GM10266 (cell line): ENCODE measurements around the gene C20orf144.

Experiments used
- DNase-seq: peaks from one replicate; pipeline ENCODE4 v3.0.0; 2012; ENCODE audit errors: extremely low spot score
- TF ChIP-seq, protein P1 (sequence below): IDR thresholded peaks from 2 replicates; pipeline ENCODE4 v1.5.1; 2012; ENCODE audit warnings: mild to moderate bottlenecking, low read depth; ENCODE audit not compliant: control insufficient read depth, insufficient read depth; ENCODE audit errors: missing control alignments

The C20orf144 gene

DNA sequence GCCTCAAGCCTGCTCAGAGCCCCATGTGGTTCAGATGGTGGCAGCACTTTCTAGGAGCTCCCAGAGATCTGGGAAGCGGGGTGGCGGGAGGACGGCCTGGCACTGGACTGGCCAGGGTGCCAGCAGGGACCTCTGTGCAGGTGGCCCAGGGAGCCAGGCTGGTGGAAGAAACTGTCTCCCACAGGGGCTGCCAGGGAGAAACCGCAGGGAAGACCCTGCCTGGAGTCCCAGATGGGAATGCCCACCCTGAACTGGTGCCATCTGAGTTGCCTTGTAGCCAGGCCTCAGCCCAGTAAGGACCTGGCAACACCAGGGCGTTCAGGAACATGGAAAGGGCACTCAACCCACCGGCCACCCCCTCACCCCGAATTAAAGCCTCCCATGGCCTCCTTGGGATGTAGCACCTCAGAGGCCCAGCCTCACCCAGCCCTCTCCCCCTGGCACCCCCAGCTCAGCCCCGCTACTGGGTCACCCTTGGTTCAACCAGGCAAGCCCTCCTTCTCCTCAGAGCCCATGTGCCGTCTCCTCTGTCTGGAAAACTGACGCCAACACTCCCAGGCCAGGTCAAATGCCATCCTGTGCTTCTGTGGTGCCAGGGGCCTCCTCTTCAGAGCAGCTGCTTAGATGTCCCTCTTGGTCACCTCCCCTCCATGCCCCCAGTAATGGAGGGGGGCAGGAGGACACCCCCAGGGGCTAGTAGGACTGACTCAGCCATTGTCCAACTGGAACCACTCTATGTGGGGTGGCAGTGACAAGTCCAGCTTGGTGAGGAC lies 5.9 kb upstream of the C20orf144 start:
- DNase-seq: no peak
- TF ChIP-seq, protein P1, sequence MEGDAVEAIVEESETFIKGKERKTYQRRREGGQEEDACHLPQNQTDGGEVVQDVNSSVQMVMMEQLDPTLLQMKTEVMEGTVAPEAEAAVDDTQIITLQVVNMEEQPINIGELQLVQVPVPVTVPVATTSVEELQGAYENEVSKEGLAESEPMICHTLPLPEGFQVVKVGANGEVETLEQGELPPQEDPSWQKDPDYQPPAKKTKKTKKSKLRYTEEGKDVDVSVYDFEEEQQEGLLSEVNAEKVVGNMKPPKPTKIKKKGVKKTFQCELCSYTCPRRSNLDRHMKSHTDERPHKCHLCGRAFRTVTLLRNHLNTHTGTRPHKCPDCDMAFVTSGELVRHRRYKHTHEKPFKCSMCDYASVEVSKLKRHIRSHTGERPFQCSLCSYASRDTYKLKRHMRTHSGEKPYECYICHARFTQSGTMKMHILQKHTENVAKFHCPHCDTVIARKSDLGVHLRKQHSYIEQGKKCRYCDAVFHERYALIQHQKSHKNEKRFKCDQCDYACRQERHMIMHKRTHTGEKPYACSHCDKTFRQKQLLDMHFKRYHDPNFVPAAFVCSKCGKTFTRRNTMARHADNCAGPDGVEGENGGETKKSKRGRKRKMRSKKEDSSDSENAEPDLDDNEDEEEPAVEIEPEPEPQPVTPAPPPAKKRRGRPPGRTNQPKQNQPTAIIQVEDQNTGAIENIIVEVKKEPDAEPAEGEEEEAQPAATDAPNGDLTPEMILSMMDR: no peak

DNA sequence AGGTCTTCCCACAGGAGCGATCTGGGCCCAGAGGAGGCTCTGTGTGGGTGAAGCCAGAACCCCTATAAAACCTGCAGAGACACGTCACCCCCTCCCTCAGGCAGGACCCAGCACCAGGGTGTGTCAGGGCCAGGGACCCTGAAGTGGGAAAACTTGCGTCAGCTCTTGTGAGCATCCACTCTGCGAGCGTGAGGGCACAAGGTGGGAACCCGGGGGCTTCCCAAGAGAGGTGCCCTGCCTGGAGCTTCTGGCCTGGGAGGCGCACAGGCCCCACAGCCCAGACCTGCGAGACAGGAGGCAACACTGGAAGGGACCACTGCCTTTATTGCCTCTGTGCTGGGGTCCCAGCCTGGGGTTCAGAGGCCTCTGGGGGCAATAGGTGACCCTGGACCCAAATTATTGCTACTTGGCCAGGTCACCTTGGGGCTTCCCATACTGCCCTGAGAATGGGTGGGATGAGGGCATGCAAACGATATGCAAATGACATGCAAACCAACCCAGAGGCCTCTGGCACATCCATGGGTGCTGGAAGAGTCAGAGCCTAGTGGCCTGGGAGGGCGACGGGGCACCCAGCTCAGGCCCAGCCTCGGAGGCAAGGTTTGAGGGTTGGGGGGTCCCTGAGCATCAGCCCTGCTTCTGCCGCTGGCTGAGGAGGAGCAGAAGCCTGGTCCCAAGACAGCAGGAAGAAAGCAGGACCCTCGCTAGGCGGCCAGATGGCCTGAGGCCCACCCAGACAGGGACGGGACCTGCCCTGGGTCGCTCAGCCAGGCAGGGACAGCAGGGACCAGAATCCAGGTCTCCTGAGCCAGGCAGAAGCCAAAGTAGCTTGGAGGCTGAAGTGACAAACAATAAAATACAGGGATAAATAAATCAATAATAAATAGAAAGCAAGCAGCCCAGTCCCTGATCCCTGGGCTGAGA lies 5.1 kb upstream of the C20orf144 start:
- TF ChIP-seq, protein P1: no peak
- DNase-seq: no peak

DNA sequence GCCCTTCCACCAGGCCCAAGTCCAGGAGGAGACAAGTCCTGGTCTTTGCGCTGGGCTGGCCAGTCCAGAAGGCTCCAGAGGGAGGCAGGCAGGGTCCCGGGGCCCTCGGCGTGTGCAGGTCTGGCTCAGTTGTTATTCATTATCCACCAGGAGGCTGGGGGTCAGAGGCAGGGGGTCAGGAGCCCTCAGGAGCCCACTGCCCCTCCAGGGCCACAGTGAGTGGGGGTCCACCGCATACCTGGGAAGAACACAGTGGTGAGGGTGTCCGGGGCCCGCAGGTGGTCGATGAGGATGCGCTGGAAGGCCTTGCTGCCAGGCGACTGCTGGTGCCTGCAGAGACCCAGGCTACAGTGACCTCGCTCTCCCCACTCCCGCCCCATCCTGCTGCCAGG lies 4.4 kb upstream of the C20orf144 start:
- TF ChIP-seq, protein P1: no peak
- DNase-seq: no peak

DNA sequence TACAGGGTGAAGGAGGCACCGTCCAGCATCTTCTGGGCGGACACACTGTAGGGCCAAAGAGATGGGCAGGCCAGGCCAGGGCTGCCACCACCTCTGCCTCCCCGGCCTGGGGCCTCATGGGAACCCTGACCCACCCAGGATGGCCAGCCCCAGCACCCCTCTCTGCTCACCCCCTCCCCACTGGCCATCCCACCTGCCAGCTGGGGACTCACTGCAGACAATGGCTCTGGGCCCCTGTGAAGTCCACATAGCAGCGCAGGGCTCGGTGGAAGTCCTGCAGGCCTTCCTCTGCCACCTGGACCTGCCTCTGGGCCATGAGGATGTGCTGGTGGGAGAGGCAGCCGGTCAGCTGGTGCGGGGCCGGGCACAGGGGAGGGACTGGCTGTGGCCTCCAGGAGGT lies 3.6 kb upstream of the C20orf144 start:
- no peak for DNase-seq
- TF ChIP-seq, protein P1: no peak

DNA sequence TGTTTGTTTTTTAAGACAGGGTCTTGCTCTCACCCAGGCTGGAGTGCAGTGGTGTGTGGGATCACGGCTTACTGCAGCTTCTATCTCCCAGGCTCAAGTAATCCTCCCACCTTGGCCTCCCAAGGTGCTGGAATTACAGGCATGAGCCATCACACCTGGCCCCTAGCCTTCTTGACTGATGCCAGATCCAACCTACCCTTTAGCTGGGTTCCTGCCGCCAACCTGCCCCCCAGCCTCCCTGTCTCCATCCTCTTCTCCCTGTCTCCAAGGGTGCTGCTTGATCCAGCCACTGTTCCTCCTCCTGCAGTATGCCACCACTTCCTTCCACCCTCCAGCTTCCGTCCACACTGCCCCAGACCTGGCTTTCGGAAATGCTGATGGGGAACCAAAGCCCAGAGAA lies 3.2 kb upstream of the C20orf144 start:
- DNase-seq: no peak
- TF ChIP-seq, protein P1: no peak

DNA sequence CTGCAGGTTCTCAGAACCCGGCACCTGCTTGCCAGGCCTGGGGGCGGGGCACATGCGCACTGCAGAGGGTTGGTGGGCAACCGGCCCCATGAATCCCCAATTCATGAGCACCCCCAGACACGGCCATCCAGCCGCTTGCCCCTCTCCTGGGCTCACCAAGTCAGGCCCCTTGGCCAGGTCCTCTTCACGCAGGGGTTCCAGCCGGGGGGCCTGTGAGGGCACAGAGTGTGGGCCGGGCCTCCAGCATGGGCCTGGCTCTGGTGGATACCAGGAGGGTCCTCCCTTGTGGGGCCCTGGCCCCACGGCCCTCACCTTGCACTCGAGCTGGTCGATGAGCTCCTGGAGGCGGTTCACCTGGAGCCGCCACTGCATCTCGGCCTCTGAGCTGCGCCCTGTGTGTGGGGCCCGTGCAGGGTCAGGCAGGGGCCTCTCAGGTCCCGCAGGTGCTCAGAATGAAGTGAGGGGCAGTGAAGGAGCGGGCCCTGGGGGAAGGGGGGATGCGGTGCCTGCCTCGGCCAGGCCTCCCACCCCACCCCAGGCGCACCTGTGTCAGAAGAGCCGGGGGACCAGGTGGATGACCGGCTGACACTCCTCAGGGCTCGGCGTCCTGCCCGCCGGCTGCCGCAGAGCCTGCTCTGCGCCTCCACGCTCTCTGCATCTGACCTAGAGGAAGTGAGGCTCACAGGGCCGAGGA lies 2.6 kb upstream of the C20orf144 start:
- TF ChIP-seq, protein P1: no peak
- DNase-seq: no peak
